Ishikawa (cell line): ENCODE measurements around the gene PLXNA4.

ENCODE experiments used
- EP300 ChIP-seq: IDR thresholded peaks from 2 replicates; pipeline ENCODE4 v1.6.1; 2012; ENCODE audit warnings: borderline replicate concordance
- RAD21 ChIP-seq: IDR thresholded peaks from 2 replicates; pipeline ENCODE4 v1.6.1; 2012; ENCODE audit warnings: low read depth
- TAF1 ChIP-seq: IDR thresholded peaks from 2 replicates; pipeline ENCODE4 v1.6.1; 2012; ENCODE audit warnings: low read depth, mild to moderate bottlenecking
- TCF12 ChIP-seq: IDR thresholded peaks from 2 replicates; pipeline ENCODE4 v1.6.1; 2012; ENCODE audit warnings: low read depth
- TEAD4 ChIP-seq: IDR thresholded peaks from 2 replicates; pipeline ENCODE4 v1.6.1; 2012
- TF ChIP-seq, protein P1 (sequence below): IDR thresholded peaks from 2 replicates; pipeline ENCODE4 v1.6.1; 2012
- TF ChIP-seq, protein P2 (sequence below): IDR thresholded peaks from 2 replicates; pipeline ENCODE4 v1.6.1; 2012

- TF ChIP-seq, protein P1, sequence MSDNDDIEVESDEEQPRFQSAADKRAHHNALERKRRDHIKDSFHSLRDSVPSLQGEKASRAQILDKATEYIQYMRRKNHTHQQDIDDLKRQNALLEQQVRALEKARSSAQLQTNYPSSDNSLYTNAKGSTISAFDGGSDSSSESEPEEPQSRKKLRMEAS = no peak
- TF ChIP-seq, protein P2, sequence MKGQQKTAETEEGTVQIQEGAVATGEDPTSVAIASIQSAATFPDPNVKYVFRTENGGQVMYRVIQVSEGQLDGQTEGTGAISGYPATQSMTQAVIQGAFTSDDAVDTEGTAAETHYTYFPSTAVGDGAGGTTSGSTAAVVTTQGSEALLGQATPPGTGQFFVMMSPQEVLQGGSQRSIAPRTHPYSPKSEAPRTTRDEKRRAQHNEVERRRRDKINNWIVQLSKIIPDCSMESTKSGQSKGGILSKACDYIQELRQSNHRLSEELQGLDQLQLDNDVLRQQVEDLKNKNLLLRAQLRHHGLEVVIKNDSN = no peak
- TF ChIP-seq RAD21 = no peak
- no peak for TF ChIP-seq TAF1
- TF ChIP-seq TCF12 = no peak
- TF ChIP-seq EP300 = no peak
- TF ChIP-seq TEAD4 = no peak
Measured at GRCh38 chr7:132458729-132459128, 117.5 kb downstream of the PLXNA4 start.
